ENCODE measurements around the gene TGM5.
"Not testable (repeated sequence)": the region's sequence is repeated elsewhere in the genome, so short reads cannot be mapped to it uniquely, and the experiment has no call there.

TGM5 gene

DNA sequence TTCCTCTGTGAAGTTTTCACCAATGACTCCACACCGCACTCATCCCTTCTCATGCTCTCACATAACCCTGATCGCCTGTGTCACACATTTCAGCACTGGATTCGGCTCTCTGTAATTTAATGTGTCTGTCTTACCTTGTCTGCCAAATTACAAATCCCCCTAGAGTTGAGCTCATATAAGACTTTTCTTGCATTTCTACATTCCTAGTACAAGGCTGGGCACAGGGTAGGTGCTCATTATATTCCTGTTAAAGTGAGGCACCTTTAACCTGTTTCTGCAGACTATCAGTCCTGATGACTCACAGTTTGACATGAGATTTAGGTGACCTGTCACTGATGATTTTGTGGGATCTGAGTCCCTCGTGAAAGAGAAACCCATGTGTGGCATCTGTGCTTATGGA is 22.6 kb downstream of the TGM5 start:
- DNase-seq = no peak

- no peak for DNase-seq
Measured at GRCh38 chr15:43243020-43243645, 23.6 kb downstream of the TGM5 start.

GRCh38 chr15:43242616-43243015 is 24.1 kb downstream of the TGM5 start:
- no peak for DNase-seq

GRCh38 chr15:43241100-43241499 is 25.6 kb downstream of the TGM5 start:
- no peak for DNase-seq

DNA sequence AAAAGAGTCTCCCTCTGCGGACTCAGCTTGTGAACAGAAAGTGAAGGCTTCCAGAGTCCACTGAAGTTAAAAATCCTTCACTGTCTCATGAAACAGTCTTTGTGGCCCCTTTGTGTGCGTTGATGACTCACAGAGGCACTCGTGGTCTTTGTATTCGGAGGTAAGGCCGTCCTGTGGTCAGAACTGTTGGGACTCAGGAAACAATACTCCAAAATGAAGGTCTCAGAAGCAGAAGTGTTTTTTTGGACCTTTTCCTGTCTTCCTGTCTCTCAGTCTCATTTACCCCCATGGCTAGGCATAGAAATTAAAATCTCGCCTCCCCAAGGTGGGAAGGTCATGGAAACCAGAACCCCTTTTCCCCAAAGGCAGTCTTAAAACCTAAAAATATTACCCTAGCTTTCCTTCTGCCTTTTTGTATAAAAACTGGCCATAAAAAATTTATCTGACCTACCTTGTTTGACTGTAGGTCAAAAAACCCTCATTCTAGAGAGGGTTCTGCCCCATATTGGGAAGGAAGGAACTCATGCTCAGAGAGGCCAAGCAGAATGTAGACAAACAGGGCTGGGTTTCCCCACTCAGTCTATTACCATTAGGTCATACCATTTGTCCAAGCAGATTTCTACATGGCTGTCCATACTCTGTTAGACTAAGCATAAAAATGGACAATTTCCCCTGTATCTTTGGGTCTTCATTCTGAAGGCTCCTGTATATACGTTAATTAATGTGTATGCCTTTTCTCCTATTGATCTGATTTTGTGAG is 26.8 kb downstream of the TGM5 start:
- no peak for DNase-seq

GRCh38 chr15:43238671-43239131 is 28.0 kb downstream of the TGM5 start:
- no peak for DNase-seq

DNA sequence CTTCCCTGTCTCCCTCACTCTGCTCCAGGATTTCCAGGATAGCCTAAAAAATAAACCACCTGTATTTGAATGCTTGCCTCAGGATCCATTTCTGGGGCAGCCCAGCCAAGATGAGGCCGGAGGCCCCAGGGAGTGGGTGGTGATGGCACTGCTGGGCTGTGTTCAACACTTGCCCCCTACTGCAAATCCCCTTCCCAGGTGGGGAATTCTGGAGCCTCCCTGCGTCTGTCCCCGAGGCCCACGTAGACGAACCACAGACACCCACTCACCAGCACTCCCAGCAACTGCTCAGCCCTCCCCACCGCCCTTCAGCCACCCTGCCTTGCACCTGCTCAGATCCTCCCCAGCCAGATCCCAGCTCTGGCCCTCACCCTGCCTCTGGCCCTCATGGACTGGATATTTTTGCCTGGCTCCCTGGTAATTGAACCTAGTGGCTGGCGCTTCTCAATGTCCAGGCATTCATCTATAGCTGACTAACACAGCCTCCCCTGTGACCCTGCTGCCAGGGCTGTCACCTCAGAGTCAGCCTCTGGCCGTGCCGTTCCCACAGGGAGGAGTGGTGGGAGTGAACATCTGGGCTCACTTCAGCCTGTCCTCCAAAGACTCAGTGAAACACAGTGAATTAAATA is 28.8 kb downstream of the TGM5 start:
- no peak for DNase-seq

DNA sequence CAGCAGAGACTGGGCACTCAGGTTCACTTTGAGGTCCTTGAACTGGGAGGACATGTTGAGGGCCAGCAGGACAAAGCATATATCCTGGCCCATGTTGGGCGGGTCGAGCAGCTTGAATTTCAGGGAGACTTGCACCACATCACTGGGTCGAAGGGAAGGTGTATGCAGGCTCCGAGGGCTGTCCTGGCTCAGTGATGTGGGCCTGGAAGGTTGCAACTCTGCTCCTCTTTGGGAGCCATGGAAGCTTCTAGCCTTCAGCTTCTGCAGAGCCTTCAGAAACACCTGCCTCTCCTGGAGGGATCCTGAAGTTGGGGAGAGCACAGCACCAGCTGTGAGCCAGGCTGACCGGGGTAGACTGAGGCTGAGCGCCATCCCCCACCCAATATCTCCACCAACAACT is 31.2 kb downstream of the TGM5 start:
- no peak for DNase-seq

DNA sequence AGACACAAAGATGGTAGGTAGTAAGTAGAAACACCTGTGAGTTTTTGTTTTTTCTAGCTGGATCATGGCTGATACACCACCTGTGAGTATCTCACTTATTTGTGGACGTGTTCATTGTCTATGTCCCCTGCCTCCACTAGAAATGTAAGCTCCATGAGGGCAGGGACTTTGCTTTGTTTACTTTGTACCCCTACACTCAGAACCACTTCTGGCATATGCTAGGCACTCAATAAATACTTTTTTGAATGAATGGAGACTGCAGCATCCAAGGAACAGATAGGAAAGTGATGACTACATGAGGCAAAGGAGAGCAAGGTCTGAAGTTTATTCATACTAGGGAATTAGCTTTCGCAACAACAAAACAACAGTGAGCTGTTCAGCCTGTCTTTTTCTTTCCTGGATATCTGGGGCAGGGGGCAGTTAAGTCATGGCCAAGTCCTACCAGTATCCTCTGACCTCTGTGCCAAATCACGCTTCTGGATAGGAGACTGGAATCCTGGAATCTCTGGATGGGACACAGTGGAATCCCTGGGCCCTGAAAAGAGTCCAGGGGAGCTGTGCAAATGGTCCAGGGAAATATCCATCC is 34.3 kb downstream of the TGM5 start:
- DNase-seq = no peak

DNA sequence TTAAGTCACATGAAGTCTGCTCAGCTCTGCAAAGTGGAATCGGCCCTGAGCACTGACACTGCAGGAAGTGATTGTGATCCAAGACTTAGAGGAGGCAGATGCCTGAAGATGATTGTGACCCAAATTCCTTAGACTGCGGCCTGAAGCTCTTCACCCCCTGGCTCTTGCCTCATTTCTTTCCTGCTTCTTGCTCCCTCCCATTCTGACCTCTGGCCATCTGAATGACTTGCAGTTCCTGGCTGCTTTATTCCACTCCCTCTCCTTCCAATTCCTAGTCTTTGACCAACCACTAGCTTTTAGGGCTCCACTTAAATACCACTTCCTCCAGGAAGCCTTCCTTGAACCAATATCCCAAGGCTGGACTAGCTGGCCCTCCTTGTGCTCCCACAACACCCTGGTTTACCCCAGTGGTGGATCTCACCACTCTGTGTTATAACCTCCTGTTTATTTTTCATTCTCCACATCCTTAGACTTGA is 36.0 kb downstream of the TGM5 start:
- no peak for DNase-seq

GRCh38 chr15:43229977-43230376 is 36.8 kb downstream of the TGM5 start:
- DNase-seq = no peak

GRCh38 chr15:43226436-43227305 is 40.1 kb downstream of the TGM5 start:
- no peak for DNase-seq

GRCh38 chr15:43225950-43226255 is 40.8 kb downstream of the TGM5 start:
- not testable (repeated sequence) for DNase-seq

DNA sequence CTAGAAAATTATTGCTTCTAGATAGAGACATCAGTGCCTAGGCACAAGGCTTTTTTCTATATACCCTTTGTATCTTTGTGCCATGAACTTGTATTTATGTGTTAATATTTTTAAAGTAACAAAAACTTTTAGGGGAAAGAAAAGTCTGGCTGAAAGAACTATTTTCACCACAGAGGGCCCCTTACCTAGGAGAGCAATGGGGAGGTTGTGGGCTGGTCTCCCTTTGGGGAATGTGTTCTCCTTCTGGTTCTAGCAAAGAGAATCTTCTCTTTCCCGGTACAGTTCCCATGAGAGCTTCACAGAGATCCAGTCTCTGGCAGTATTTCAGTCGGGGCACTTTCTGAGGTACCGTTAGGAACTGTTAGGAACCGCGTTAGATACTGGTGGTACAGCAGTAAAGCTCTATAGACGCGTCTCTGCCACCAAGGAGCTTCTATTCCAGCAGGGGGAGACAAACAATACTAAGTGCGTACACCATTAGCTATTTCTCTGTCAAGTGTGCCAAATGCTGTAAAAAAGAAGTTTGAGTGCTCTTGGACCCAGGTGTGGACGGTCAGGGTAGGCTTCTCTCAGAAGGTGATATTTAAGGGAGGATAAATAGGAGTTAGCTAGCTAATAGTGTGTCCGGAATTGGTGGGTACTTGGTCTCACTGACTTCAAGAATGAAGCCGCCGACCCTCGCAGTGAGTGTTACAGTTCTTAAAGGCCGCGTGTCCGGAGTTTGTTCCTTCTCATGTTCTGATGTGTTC is 41.4 kb downstream of the TGM5 start:
- DNase-seq = peak; percentile 38

DNA sequence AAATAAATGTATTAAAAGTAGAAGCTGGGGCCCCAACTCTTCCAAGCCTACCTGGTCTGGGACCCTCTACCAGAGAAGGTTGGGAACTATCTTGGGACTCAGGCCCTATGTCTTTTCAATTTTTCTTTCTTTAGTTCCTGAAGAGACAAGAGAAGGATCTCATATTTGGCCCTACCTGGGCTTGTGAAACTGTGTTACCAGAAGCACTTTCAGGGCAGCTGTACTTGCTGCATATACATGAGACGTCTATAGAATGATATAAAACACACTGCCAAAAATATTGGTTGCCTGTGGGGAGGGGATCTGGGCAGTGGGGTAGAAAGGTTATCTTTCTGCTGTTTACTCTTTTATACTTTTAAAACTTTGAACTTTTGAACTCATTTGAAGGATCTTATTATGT is 45.3 kb downstream of the TGM5 start:
- DNase-seq = no peak

GRCh38 chr15:43220991-43221403 is 45.7 kb downstream of the TGM5 start, which contains the start of gene EPB42:
Gene EPB42, minus strand, starts transcription at chr15:43221018. Its CDS starts 193 bp downstream, at chr15:43220825.
- DNase-seq = no peak

GRCh38 chr15:43219929-43220928 is 46.5 kb downstream of the TGM5 start:
- DNase-seq = no peak

- no peak for DNase-seq
Measured at GRCh38 chr15:43218908-43219706, 47.6 kb downstream of the TGM5 start.

GRCh38 chr15:43215961-43216360 is 50.8 kb downstream of the TGM5 start:
- no peak for DNase-seq
